ENCODE measurements around the gene NFIA.

NFIA gene

DNA sequence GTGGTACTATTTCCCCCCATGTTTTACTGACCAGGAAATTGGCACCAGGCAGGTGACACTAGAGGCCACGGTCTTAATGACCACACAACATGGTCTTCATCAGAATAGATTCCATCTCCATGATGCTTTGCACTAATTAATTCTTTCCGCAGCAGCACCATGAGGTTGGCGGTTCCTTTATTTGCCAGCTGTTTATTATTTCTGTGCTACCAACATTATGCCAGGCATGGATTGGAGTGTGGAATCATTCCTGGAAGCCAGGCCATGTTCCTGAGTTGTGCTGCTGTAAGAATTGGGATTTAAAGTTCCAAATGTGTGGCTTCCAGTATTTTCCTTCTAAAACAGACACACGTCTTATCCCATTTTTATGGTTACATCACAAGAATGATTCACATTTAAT lies 107.8 kb downstream of the NFIA start:
- DNase-seq, result no peak

DNA sequence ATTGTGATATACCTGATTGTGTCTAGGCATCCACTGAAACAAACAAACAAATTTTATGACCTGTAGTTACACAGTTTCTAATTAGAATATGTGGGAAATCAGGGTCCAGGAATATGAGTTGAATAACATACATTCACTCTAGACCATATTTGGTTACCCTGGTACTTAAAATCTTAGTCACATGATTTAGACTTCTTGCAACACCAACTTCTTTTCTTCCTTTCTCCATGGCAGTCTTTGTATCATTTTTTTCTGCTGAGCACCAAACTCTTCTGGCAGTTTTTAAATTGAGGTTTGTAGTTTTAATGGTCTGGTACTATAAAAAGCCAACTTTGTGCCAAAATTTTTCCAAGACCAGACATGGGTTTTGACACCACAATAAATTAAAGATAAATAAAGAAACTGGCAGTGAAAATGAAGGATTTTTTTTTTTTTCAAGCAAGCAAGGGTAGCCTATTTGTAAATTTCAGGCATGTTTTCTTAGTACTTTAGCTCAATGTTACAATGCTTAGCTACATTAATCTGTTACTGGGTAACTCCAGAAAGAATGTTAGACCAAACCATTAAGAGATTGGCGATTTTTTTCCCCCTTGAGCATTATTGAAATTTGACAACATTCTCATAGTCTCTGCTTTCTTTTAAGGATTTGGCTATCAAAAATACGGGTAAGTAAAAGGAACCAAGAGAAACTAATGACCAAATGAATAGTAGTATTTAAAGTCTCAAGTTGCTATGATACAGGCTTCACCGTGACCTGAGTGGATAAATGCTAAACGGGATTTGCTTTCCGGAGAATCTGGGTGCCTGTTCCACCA lies 108.5 kb downstream of the NFIA start:
- no peak for DNase-seq

DNA sequence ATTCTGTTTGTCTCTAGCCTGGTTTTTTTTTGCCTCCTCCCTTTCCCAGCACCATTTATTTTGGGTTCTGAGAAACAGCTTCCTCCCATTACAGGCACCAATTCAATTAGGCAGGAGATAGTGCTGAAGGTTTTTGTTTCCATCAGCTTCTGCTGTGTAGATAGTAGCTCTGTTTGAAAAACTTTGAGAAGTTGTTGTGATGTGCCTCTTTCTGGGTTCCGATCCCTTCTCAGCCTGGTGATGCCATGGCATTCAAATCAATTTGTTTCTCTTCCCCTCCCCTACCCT lies 109.0 kb downstream of the NFIA start:
- DNase-seq, result no peak

DNA sequence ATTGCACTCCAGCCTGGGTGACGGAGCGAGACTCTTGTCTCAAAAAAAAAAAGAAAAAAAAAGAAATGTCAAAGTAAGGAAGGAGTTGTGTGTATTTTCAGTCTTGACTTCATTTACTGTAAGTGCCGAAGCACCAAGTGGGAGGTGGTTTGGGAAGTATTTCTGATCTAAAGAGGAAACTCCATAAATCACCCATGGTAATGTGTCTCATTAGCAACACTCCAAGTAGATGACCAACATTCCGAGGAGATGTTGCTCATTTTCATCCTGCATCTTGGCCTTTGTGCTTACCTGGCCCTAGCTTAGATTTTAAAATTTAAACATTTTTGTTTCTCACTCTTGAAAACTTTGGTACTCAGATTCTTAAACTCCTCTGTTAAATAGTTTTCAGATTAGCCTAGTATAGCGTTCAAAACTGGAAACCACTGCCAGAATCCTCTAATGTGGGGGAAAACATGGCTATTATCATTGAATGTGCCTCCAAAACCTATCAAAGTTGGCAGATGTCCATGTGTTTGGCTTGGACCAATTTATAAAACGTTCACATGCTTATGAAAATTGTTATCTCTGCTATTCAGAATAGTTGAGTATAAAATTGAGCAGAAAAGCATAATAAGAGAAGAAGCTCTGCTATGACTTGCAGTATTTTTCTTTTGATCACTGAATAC lies 110.4 kb downstream of the NFIA start:
- no peak for DNase-seq

DNA sequence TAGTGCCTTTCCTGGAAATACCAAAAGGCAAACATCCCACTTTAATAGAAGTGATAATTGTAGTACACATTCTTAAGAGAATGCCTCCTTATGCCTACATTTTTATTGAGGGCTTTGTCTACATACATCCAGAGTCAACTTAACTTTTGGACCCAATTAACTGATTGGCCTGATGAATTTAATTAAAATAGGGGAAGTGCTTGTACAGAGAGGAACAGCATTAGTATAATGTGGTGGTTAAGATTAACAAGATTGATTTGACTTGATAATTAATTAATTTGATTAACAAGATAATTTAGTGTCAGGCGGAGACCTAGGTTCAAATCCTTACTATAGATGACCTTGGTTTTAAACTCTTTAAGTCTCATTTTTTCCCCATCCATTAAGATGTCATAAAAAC lies 111.4 kb downstream of the NFIA start:
- DNase-seq, result no peak

DNA sequence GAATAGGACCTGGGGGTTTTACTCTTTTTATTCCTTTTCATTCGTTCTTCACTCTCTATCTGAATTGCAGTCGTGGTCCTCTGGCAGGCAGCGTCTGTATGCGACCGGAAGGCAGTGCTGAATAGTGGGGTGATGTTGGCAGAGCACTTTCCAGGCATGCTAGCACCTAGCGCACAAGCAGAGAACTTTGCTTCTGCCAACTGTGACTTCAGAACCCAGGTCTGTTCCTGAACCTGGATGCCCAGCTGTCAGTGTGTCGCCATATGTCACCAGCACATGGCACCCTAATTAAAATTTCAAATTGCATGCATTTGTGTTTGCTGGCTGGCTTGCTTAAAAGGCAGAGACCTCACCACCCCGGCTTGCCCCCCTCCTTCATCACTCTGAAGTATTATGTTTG lies 116.2 kb downstream of the NFIA start:
- DNase-seq, result no peak

DNA sequence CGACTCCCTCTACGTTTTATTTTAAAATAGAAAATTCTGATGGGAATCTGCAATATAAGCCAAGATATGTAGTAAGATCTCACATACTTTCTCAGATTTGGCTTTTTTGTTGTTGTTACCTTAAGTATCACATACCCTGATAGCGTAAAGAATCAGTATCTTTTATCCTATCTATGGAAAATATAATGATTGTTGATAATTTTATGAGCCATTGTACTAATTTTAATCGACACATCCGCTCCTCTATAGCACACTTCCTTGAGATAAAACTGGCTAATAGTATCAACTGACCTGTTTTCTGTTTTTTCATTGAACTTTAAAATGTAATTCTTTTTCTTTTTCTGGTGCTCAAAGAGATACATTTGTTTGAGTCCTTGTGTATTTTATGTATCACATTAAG lies 118.7 kb downstream of the NFIA start:
- DNase-seq, result no peak

DNA sequence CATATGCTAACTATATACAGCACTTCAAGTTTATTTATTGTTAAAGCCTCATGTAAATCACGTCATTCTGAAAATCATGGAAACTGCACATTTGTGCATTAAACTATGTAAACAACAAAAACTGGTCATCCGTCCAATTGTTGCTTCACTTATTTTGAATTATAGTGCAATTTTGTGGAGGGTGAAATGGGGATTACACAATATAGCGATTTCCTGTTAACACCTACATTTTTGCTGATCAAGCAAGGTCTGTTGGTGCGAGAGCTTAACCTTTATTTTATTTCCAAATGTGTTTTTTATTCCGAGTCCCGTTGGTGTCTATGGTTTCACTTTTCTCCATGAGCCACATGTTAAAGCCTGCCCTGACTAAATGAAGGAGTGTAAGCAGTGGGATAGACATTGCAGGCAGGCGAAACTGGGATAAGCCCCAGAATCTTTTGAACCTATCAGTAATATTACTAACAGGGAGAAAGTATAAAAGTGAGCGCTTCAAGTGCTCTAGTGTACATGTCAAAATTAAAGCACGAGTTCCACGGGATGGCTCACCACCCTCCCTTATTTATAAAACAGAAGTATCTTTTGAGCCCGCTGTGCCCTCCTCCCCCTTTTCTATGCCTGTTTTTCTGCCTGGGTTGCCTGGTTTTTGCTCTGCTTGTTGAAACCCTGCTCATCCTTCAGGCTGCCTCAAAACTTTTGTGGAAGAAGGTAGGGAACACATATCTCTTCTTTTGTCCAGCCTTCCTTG lies 120.7 kb downstream of the NFIA start:
- DNase-seq, result no peak

DNA sequence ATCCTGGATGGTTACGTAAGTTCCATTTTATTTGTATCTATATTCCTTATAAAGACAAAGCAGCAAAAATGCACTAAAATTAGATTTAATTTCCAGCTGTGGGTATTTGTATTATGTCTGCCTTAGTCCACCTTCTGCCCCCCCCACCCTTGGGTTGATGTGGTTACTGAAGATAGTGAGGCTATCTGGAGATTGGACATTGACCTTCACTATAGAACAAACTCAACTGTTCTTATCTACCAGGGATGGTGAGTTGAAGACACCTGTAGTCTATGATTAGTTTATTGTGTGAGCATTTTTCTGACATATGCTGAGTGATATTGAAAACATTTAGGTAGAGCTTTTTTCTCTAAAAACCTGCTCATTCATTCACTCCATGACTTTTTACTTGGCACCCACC lies 122.2 kb downstream of the NFIA start:
- DNase-seq, result no peak

DNA sequence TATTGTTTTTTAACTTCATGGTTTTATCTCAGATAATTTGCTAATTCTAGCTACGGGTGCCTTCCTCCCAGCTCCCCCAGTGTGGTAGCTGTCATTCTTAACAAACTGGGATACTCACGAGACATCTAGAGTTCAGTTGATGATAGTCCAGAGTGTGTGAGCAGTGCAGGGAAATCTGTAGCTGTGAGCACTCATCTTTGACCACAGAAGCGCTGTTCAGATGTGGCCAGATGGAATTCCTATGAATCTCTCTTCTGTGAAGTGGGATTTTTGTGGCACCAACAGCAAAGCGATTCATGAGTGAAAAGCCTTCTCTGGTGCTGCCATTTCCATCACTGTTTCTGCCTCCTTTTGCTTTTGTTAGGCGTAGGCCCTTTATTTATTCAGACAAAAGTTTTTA lies 125.1 kb downstream of the NFIA start:
- DNase-seq, result no peak

DNA sequence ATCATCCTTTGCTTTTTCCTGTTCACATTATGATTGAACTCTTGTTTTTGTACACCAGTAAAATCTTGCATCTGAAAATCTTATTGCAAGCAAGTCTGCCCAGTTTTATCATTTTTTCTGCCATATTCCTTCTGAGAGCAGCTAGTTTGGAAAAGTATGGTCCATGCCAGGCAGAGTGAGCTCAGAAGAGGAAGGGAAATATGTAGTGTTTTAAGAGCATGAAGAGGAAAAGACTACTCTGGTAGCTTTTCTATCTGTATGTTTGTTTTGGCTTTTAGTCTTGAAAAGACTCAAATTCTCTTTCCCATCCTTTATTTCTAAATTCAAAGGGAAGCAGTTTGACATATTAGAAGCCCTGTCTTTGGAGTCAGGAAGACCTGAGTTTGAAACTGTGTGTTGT lies 125.8 kb downstream of the NFIA start:
- no peak for DNase-seq

DNA sequence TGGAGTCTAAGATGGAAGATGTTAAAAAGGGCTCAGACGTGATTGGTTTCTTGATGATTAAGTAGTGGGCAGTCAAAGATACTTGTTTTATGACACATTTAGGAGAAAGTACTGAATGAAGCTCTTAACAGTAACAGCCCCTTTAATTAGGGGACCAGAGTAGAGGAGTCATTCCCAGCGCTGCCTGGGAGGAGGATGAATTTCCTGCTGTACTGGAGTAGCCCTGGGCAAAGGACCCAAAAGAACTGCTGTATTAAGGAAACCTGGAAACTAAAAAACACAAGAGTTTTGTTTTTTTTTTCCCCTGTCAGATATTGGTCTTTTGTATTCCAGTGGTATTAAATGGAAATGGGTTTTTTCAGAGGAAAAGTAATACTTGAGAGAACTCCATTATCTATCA lies 126.5 kb downstream of the NFIA start:
- no peak for DNase-seq

DNA sequence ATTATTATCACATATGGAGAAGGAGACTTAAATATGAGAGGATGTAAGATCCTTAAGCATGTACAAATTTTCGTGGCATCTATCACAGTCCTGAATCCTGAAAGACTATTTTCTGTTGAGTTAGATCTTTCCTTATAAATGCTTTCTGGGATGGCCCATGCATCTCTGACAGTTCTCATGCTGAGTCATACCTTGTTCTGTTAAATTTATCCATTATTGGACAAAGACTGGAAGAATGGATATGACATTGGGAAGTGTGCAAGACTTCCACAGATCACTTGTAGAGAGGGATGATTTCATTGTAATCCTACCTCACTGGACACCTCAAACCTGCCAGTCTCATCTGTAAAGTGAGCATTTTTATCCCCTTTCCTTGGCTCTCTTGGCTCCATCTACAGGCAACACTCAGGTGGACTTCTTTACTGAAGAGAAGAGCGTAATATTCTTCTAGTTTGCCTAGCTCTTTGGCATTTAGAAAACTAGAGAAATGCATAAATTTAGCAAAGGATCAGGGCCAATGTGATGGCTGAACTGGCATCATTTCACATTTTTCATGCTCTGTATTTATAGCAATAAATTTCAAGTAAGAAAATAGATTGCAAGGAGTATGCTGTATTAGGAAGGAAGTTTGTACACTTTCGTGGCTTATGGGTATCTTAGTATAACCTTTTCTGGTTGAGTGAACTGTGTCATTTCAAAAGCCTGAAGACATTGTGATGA lies 128.2 kb downstream of the NFIA start:
- no peak for DNase-seq

DNA sequence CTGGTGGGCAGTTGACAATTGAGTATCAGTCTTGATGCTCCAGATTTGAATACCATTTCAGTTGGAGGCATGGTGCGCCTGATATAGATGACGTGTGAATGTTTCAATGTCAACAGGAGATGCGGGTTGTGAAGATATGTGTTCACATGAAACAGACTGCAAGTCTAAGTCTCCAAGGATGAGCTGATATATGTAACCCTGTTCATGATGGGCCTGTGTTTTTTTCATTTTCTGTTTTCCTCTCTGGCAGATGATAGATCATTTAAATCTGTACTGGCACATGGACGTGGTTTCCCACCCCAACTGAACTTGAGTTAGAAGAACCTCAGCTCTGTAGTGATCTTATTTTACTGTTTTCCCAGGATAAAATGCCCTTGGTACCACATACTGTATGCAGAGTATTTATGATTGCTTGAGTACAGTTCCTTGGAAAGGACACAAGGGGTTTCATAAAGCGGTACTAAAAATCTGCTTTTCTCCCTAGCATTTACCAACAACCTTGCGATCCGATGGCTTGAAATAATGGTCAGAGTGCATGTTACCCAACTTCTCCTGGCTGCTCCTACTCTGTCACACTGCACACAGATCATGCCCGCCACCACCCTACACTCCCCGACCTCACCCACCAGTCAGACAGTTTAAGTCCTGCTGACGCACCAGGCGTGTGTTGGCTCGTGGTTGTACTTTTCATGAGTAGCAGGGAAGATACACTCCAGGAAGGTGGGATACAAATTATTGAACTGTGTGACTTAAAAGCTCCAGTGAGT lies 131.1 kb downstream of the NFIA start:
- no peak for DNase-seq

DNA sequence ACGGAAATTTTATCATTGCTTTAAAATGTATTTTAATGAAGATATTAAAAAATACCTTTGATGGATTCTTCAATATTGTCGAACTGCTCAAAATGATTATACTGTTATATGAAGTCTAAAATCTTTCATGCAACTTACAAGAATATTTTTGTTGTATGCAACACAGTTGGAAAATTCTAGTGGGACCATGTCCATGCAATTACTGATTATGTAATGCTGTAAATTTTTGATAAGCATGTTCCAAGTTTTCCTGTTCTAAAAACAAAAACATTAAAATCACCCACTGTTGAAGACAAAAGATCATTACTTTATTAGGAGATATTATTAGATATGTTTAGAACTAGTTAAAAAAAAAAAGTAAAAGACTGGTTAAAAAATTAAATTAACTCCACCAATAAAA lies 132.8 kb downstream of the NFIA start:
- no peak for DNase-seq

DNA sequence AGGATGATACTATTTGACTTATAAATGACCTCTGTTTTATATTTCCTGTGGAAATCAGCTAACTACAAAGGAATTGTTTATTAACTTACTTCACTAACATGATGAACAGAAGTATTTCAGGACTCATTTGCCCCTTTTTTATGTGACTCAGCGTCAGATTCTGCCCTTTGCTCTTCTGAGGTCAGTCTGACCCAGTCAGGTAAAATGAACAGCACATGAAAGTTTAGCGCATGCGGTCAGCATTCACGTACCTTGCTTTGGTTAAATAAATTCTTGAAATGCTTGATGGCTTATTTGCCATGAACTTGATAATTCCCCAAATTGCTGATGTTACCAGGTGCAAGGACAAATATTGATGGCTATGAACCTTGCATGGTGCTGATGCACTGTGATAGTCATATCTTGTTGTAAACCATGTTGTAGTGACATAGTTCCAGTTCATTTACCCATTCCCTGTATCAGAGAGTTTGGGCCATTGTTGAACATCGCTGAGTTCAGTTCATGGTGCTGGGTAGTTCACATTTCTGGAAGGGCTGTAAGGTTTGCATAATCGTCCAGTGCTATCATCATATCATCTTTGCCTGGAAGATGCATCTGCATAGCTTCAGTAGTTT lies 133.4 kb downstream of the NFIA start:
- no peak for DNase-seq

DNA sequence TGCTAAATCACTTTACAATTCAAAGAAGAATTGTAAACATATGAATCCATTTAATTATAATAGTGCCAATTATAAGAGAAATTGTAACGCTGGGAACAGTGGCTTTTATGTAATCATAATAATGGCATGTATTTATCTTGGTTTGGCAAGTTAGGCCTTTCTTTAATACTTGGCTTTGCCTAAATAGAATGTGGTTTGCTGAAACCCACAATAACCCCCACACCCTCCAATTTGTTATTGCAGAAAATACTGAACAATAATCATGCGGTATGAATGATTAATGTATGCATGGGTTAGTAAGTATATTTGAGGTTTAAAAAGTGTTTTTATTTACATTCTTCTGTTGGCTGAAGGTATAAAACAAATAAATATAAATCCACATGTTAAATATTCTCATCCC lies 138.2 kb downstream of the NFIA start:
- DNase-seq, result no peak

DNA sequence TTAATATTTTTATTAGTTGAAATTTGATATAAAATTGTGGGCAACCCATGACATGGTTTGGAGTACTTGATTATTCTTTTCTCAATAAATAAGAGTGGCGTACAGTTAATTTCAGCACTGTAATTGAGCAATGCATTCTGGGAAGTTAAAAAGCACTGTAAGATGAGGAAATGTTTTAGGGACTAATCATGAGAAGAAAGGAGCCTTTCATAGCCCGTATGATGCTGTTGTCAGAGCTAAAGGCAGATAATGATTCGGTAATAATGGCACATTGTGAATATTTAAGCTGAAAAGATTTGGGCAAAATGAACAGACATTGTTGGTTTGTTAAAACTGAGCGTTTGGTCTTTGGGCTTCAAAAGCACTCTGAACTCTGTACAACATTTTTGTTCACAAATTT lies 139.3 kb downstream of the NFIA start:
- DNase-seq, result no peak

DNA sequence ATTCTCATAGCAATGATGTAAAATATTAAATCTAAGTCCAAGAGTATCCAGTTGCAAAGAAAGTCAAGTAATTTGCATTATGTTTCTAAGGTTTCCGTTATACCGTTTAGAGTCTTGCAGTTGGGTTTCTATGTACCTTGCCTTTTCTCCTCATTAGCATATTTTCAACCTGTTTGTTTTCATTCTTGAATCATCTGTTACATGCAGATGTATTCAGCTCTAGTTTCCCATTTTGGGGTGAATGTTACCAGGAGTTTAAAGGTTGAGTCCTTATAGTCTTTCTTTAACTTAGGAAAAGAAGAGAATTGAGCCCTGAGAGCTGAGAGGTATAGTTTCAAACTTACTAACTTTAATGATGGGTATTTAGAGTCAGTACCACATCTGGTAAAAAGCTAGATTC lies 139.9 kb downstream of the NFIA start:
- DNase-seq, result no peak

DNA sequence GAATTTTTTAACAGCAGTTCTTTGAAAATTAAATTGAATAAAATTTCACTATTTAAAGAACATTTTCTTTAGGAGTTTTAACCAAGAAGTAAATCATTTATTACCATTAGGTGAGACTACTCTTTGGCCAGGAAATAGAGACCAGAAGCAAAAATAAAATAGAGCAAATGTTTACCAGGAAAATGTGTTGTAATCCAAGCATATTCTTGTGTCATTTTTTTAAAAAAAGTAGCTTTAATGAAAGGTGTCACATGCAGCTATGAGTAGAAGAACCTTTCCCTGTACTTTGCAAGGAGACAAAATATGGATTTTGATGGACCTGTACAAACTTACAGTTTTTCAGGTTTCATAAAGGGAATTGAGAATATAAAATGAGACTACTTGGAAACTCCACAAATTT lies 140.8 kb downstream of the NFIA start:
- no peak for DNase-seq

DNA sequence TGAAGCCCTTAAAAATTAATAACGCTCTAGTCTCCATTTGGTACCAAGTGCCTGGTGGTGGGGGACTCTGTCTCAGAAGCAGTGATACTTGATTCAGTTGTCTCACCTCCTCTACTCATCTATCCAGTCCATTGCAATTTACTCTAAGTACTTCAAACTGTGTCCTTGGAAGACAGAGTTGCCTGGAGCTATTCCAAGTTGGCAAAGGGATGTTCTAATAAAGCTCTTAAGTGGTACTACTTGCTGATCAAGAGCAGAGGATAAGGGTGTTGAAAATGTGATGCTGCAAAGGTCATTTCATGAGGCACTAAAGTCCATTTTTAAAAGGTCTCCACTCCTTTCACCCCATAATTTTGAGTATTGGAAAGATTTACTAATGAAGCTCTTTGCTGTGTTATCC lies 142.2 kb downstream of the NFIA start:
- no peak for DNase-seq

DNA sequence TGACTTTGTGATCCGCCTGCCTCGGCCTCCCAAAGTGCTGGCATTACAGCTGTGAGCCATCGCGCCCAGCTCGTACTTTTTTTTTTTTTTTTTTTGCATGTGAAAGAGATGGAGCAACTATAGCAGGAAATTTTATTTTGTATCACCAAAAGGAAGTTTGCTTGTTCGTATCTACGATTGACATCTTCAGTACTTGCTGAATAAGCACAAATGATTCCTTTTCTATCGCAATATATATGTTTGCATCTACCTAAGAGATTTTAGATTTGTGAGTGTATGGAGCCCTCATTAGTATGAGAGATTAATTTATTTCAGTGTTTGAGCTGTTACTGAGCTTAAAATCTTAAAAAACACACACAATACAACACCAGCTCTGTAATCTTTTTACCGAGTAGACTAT lies 143.1 kb downstream of the NFIA start:
- DNase-seq, result no peak

Measured in stimulated activated CD4-positive, alpha-beta T cell treated with anti-CD3 and anti-CD28 coated beads, Interleukin-2, amount 100 ng/mL, for 48 hours (primary cell).